ES-I3 (cell line): ENCODE data around the gene ZBED4.
"Not testable (repeated sequence)": the region's sequence is repeated elsewhere in the genome, so short reads cannot be mapped to it uniquely, and the experiment has no call there.

Source experiments
- H3K36me3 ChIP-seq: 2 replicates; pipeline ENCODE4 v1.6.1; 2013; ENCODE audit warnings: mild to moderate bottlenecking, low read length, control low read depth, moderate library complexity; ENCODE audit not compliant: insufficient read depth
- H3K4me1 ChIP-seq: 2 replicates; pipeline ENCODE4 v1.6.1; 2013; ENCODE audit warnings: mild to moderate bottlenecking, control low read depth, low read length; ENCODE audit not compliant: insufficient read depth
- H3K9ac ChIP-seq: 2 replicates; pipeline ENCODE4 v1.6.1; 2013; ENCODE audit warnings: low read depth, mild to moderate bottlenecking, low read length, moderate library complexity
- H3K9me3 ChIP-seq: 2 replicates; pipeline ENCODE4 v1.6.1; 2013; ENCODE audit warnings: mild to moderate bottlenecking, low read length, moderate library complexity; ENCODE audit not compliant: control insufficient read depth, insufficient read depth

Gene ZBED4

GRCh38 chr22:49852898-49853894 is at the start of gene ZBED4:
ZBED4 (plus strand) TSS chr22:49853844; CDS start chr22:49883663, 29,819 bp downstream.
- H3K9ac ChIP-seq: peak within 1 kb of the TSS; percentile 93
- H3K4me1 ChIP-seq: peaks cover 12% of the 10 kb centered on the region
- H3K36me3 ChIP-seq: no peaks in the 10 kb centered on the region
- H3K9me3 ChIP-seq: no peaks in the 10 kb centered on the region

GRCh38 chr22:49807129-49807528 is 46.5 kb upstream of the ZBED4 start:
- no peak overlapping the region for H3K9ac ChIP-seq
- no peaks in the 10 kb centered on the region for H3K4me1 ChIP-seq
- no peaks in the 10 kb centered on the region; the same call in 1 of the 2 replicates for H3K36me3 ChIP-seq
- H3K9me3 ChIP-seq: no peaks in the 10 kb centered on the region

GRCh38 chr22:49807780-49808708 is 45.6 kb upstream of the ZBED4 start:
- H3K36me3 ChIP-seq: no peaks in the 10 kb centered on the region; the same call in 1 of the 2 replicates
- H3K4me1 ChIP-seq: no peaks in the 10 kb centered on the region
- H3K9ac ChIP-seq: no peak overlapping the region
- H3K9me3 ChIP-seq: no peaks in the 10 kb centered on the region

- no peaks in the 10 kb centered on the region for H3K4me1 ChIP-seq
- H3K36me3 ChIP-seq: no peaks in the 10 kb centered on the region; the same call in 1 of the 2 replicates
- H3K9ac ChIP-seq: no peak overlapping the region
- no peaks in the 10 kb centered on the region for H3K9me3 ChIP-seq
Observed at GRCh38 chr22:49810363-49811019, 43.2 kb upstream of the ZBED4 start.

- H3K9ac ChIP-seq: no peak overlapping the region
- no peaks in the 10 kb centered on the region; the same call in 1 of the 2 replicates for H3K36me3 ChIP-seq
- no peaks in the 10 kb centered on the region for H3K9me3 ChIP-seq
- H3K4me1 ChIP-seq: no peaks in the 10 kb centered on the region
Observed at GRCh38 chr22:49811020-49811791, 42.4 kb upstream of the ZBED4 start.

GRCh38 chr22:49812838-49813237 is 40.8 kb upstream of the ZBED4 start:
- H3K36me3 ChIP-seq: peaks cover 2% of the 10 kb centered on the region
- no peaks in the 10 kb centered on the region for H3K9me3 ChIP-seq
- no peak overlapping the region for H3K9ac ChIP-seq
- no peaks in the 10 kb centered on the region for H3K4me1 ChIP-seq

GRCh38 chr22:49814164-49814686 is 39.4 kb upstream of the ZBED4 start:
- peaks cover 7% of the 10 kb centered on the region for H3K36me3 ChIP-seq

GRCh38 chr22:49814856-49815255 is 38.8 kb upstream of the ZBED4 start:
- no peak overlapping the region for H3K9ac ChIP-seq
- no peaks in the 10 kb centered on the region for H3K4me1 ChIP-seq
- peaks cover 7% of the 10 kb centered on the region for H3K36me3 ChIP-seq
- no peaks in the 10 kb centered on the region for H3K9me3 ChIP-seq

More at GRCh38 chr22:49814164-49814686, 39.4 kb upstream of the ZBED4 start:
- Histone ChIP-seq H3K9me3 (no peaks in the 10 kb centered on the region), H3K4me1 (no peaks in the 10 kb centered on the region), H3K9ac (no peak overlapping the region)

GRCh38 chr22:49815641-49816091 is 38.0 kb upstream of the ZBED4 start:
- H3K9me3 ChIP-seq: no peaks in the 10 kb centered on the region
- no peak overlapping the region for H3K9ac ChIP-seq
- H3K36me3 ChIP-seq: peaks cover 7% of the 10 kb centered on the region
- no peaks in the 10 kb centered on the region for H3K4me1 ChIP-seq

GRCh38 chr22:49817359-49817758 is 36.3 kb upstream of the ZBED4 start:
- Histone ChIP-seq H3K4me1 (no peaks in the 10 kb centered on the region), H3K9ac (no peak overlapping the region), H3K9me3 (no peaks in the 10 kb centered on the region), H3K36me3 (peaks cover 7% of the 10 kb centered on the region)

- Histone ChIP-seq H3K36me3 (peaks cover 24% of the 10 kb centered on the region), H3K4me1 (peaks cover 7% of the 10 kb centered on the region; the same call in 1 of the 2 replicates), H3K9ac (no peak overlapping the region), H3K9me3 (no peaks in the 10 kb centered on the region)
Observed at GRCh38 chr22:49820984-49821383, 32.7 kb upstream of the ZBED4 start.

GRCh38 chr22:49821741-49822140 is 31.9 kb upstream of the ZBED4 start:
- not testable (repeated sequence) for H3K9me3 ChIP-seq, H3K4me1 ChIP-seq, H3K9ac ChIP-seq
- H3K36me3 ChIP-seq: peaks cover 24% of the 10 kb centered on the region
